AG04449 (cell line): Measurements from ENCODE around the gene PLPP6.

ENCODE experiments used
- CTCF ChIA-PET: fragments of 350-600 bp; formaldehyde crosslinking; extraction: SDS; loops from one replicate; lab custom pipeline; 2021; ENCODE audit warnings: antibody characterized with exemption; lab: Yijun Ruan, JAX
- POLR2A ChIA-PET: fragments of 400-600, 350-600 bp; formaldehyde crosslinking; extraction: SDS; loops from one replicate; lab custom pipeline; 2020; ENCODE audit warnings: antibody characterized with exemption, inconsistent platforms; lab: Yijun Ruan, JAX
- DNase-seq: peaks from one replicate; pipeline ENCODE4 v3.0.0-alpha.2; 2010; ENCODE audit warnings: low read depth, low spot score
- H3K4me3 ChIP-seq: 2 replicates; pipeline ENCODE4 v1.5.1; 2011; ENCODE audit warnings: low read depth, mild to moderate bottlenecking, control low read depth, low read length
- TF ChIP-seq, protein P1 (sequence below): IDR thresholded peaks from one replicate; pipeline ENCODE4 v1.5.1; 2011; ENCODE audit warnings: mild to moderate bottlenecking, moderate library complexity, low read length, control low read depth, inconsistent platforms; ENCODE audit not compliant: insufficient read depth; ENCODE audit errors: missing control alignments

The PLPP6 gene

DNA sequence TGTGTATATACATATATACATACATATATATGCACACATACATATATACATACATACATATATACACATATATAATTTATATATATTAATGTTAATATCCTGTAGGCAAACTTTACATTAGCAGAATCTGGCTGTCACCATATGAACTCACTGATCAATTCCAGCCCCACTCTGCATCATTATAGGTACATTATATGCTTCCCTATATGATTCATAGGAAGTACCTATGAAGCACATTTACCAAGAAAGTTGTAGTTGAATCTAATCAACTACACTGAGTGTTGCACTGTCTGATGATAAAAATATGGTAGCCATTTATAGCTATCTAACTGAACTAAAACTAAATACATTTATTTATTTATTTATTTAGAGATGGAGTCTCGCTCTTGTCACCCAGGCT lies 9.6 kb downstream of the PLPP6 start:
- H3K4me3 ChIP-seq: no peak overlapping the region
- DNase-seq: no peak
- POLR2A ChIA-PET: no interaction called here
- CTCF ChIA-PET: interaction anchor here (1.8 kb wide), 1 partner anchor 10 kb away, joined by 6 read pairs; the partner anchor contains the start of gene PLPP6
- TF ChIP-seq, protein P1, sequence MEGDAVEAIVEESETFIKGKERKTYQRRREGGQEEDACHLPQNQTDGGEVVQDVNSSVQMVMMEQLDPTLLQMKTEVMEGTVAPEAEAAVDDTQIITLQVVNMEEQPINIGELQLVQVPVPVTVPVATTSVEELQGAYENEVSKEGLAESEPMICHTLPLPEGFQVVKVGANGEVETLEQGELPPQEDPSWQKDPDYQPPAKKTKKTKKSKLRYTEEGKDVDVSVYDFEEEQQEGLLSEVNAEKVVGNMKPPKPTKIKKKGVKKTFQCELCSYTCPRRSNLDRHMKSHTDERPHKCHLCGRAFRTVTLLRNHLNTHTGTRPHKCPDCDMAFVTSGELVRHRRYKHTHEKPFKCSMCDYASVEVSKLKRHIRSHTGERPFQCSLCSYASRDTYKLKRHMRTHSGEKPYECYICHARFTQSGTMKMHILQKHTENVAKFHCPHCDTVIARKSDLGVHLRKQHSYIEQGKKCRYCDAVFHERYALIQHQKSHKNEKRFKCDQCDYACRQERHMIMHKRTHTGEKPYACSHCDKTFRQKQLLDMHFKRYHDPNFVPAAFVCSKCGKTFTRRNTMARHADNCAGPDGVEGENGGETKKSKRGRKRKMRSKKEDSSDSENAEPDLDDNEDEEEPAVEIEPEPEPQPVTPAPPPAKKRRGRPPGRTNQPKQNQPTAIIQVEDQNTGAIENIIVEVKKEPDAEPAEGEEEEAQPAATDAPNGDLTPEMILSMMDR: no peak

DNA sequence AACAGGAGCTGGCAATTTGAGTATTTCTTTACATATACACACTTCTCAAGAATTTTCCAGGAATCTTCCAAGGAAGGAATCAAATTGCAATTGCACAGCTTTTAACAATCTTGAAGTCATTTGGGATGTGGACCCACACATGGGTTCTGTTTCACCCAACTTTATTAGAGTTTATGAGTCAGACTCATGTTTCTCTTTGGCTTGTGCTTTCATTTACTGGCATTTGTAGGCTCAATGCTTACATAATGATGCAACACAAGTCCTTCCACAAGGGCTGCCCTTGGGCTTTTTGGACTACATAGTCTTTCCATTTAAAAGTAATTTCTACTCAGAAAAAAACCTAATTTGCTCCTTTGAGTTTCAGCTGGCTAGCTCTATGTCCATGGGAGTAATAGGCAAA lies 12.7 kb downstream of the PLPP6 start:
- TF ChIP-seq, protein P1: no peak
- CTCF ChIA-PET: interaction anchor here (1.0 to 1.8 kb wide), 3 partner anchors 10 to 20 kb away, joined by 3 to 5 read pairs (median 5); partner anchors contain the start of gene PLPP6
- no peak overlapping the region for H3K4me3 ChIP-seq
- POLR2A ChIA-PET: interaction anchor here (1.0 to 1.8 kb wide), 2 partner anchors 9 to 12 kb away, joined by 3 to 6 read pairs; partner anchors contain the start of gene SPATA6L
- DNase-seq: peak; percentile 92

DNA sequence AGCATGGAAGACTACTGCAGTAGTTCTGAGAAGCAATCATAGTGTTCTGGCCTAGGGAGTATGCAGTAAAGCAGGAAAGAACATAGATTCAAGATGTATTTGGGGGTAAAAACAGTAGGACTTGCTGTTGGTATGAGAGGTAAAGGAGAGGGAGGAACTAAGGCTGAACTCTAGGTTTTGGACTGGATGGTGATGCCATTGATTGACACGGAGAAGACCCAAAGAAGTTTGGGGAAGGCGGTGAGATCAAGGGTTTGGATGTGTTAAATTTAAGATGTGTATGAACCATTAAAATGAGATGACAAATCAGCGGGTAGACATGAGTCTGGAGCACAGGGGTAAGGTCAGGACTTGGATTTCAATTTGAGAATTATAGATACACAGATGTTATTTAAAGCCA lies 15.3 kb downstream of the PLPP6 start:
- no peak overlapping the region for H3K4me3 ChIP-seq
- TF ChIP-seq, protein P1: no peak
- ChIA-PET POLR2A (no interaction called here), CTCF (interaction anchor here (0.9 to 1.0 kb wide), 2 partner anchors 11 to 13 kb away, joined by 4 read pairs; partner anchors contain the start of gene SPATA6L)
- no peak for DNase-seq

DNA sequence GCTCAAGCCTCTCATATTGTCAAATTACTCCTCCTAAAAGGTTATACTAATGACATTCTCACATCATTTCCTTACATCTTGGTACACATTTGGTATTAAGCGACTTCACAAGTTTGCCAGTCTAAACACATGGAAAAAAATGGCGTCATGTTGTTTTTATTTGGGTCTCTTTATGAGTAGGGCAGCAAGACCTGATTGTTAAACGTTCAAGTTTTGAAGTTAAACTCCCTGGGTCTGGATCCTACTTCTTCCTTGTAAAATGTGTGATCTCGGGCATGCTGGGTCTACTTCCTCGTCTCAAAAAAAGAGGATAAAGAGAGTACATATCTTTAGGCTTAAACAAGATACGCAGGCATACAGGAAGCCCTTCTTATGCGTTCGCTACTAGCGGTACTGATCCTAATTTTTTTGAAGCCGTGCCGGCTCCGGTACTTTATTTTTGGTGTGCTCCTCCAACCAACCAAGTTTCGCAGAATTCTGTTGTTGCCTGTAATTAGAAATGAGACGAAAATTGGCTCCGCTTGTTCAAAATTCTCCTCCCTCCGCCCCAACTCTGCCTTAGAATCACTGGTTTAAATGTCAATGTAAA lies 16.7 kb downstream of the PLPP6 start:
- TF ChIP-seq, protein P1: no peak
- DNase-seq: no peak
- CTCF ChIA-PET: interaction anchor here (0.7 to 1.0 kb wide), 4 partner anchors 13 to 39 kb away, joined by 3 to 4 read pairs (median 3); partner anchors contain the start of gene SPATA6L
- peak overlapping the region; percentile 91 for H3K4me3 ChIP-seq
- POLR2A ChIA-PET: interaction anchor here (0.7 to 1.0 kb wide), 4 partner anchors 13 to 950 kb away, joined by 3 to 4 read pairs (median 3); partner anchors contain the start of genes RIC1, SLC1A1 and SPATA6L

DNA sequence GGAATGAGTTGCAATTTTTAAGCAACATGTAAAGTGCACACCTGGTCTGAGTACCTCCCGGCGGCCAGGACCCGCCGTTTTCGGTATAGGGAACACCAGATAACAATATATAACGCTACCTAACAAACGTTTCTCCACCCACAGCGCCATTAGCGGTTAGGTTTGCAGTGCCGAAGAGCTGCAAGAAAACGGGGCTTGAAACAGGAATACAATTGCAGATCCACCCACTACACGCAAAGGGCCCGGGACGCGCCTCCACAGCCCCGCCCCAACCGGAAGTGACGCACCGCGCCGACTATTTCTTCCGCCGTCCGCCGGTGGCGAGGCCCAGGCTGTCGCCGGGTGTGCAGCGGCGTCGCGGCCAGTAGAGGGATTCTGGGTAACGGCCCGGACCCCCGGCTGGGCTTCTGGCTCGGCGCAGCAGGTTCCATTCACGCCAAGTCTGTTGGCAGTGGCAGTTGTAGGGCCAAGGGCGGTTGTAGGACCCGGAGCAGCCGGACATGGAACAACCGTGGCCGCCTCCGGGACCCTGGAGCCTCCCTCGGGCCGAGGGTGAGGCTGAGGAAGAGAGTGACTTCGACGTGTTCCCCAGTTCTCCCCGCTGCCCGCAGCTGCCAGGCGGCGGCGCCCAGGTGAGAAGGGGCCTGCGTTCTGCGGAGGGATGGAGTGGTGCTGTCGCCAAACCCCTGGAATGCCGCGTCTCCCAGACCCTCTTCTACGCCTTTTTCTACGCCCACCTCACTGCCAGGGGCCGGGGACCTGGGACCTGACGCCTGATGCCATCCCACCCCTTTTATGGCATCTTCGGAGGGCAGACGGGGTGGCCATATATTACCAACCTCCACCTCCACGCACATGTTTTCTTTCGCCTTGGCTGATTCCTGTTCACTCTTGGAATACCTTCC lies 17.4 kb downstream of the PLPP6 start, which contains the start of gene CDC37L1:
Gene CDC37L1, plus strand, starts transcription at position 302 of the 905 bp plus-strand sequence. Its CDS starts 199 bp downstream, at position 501.
- TF ChIP-seq, protein P1: peak; percentile 75
- DNase-seq: peak; percentile 57
- CTCF ChIA-PET: interaction anchor here (0.7 to 1.0 kb wide), 3 partner anchors 13 to 39 kb away, joined by 3 read pairs; no protein-coding TSS in a partner anchor
- peak within 1 kb of the TSS; percentile 91 for H3K4me3 ChIP-seq
- POLR2A ChIA-PET: interaction anchor here (0.6 to 1.0 kb wide), 5 partner anchors 13 to 1032 kb away, joined by 3 to 4 read pairs (median 3); partner anchors contain the start of genes RIC1, SLC1A1 and SPATA6L

DNA sequence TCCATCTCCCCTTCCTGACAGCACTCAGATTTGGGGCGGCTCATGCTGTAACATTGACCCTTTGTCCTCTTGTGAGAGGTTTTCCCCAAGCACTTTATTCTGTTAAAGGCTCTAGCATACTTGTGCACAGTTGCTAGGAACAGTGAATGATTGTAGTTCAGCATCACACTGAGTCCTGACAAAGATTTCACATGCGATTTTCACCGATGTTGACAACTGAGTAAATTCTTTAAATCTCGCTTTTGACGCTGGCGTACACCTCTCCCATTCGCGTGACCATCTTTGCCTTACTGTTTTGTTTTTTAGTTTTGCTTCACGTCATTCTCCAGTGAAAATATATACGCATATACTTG lies 18.1 kb downstream of the PLPP6 start:
- TF ChIP-seq, protein P1: no peak
- ChIA-PET POLR2A (no interaction called here), CTCF (interaction anchor here (0.6 to 1.8 kb wide), 2 partner anchors 12 to 29 kb away, joined by 3 to 5 read pairs; no protein-coding TSS in a partner anchor)
- DNase-seq: no peak
- H3K4me3 ChIP-seq: peak overlapping the region; percentile 91
